ENCODE results near the gene MGAT4B. TPM values are rescaled to one million over a fixed set of nuclear protein-coding genes. Genes with fewer than 3 reads are reported as not detected.

MGAT4B gene
- total and polyA plus RNA-seq, 2 experiments from 2014 or later: 159 to 243 TPM

- H3K36me3 ChIP-seq (replicated peaks; ENCODE audit: insufficient read depth, low read depth): no peaks in the 10 kb centered on the region
These were observed 35.0 kb upstream of the MGAT4B start for GRCh38 chr5:179841621-179842020.

GRCh38 chr5:179840766-179841165 lies 34.1 kb upstream of the MGAT4B start:
- peaks cover 5% of the 10 kb centered on the region for H3K36me3 ChIP-seq (replicated peaks; ENCODE audit: insufficient read depth, low read depth)
- no peak overlapping the region for H3K4me3 ChIP-seq
- no peaks in the 10 kb centered on the region for H3K27me3 ChIP-seq
- H3K79me2 ChIP-seq: no peaks in the 10 kb centered on the region
- no peak for DNase-seq (ENCODE audit: low spot score)
- WGBS (ENCODE audit: low lambda C conversion rate, missing lambda C conversion rate): 93% methylated on average over 17 of the region's 17 CpGs
- H3K9me2 ChIP-seq (replicated peaks; ENCODE audit: insufficient read depth): no peaks in the 10 kb centered on the region
- TF ChIP-seq EZH2phosphoT487 (IDR thresholded peaks at IDR 0.05; ENCODE audit: low read depth, severe bottlenecking, unreplicated experiment) (no peak), EZH2 (IDR thresholded peaks at IDR 0.05; ENCODE audit: borderline replicate concordance) (no peak)
- TF ChIP-seq, protein P1, sequence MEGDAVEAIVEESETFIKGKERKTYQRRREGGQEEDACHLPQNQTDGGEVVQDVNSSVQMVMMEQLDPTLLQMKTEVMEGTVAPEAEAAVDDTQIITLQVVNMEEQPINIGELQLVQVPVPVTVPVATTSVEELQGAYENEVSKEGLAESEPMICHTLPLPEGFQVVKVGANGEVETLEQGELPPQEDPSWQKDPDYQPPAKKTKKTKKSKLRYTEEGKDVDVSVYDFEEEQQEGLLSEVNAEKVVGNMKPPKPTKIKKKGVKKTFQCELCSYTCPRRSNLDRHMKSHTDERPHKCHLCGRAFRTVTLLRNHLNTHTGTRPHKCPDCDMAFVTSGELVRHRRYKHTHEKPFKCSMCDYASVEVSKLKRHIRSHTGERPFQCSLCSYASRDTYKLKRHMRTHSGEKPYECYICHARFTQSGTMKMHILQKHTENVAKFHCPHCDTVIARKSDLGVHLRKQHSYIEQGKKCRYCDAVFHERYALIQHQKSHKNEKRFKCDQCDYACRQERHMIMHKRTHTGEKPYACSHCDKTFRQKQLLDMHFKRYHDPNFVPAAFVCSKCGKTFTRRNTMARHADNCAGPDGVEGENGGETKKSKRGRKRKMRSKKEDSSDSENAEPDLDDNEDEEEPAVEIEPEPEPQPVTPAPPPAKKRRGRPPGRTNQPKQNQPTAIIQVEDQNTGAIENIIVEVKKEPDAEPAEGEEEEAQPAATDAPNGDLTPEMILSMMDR (IDR thresholded peaks at IDR 0.05; ENCODE audit: poor library complexity): no peak
- H3K4me2 ChIP-seq: no peak overlapping the region
- peaks cover 8% of the 10 kb centered on the region for H3K9me3 ChIP-seq (ENCODE audit: low read depth)
- H4K20me1 ChIP-seq (ENCODE audit: insufficient read depth, poor library complexity, severe bottlenecking): peaks cover 9% of the 10 kb centered on the region
- H3K27ac ChIP-seq: no peak overlapping the region
- no peaks in the 10 kb centered on the region for H3K4me1 ChIP-seq (ENCODE audit: insufficient read depth)
- H2AFZ ChIP-seq: no peak overlapping the region

More at GRCh38 chr5:179841621-179842020, 35.0 kb upstream of the MGAT4B start:
- no peaks in the 10 kb centered on the region for H3K4me1 ChIP-seq (ENCODE audit: insufficient read depth)
- H3K4me3 ChIP-seq: no peak overlapping the region
- peaks cover 9% of the 10 kb centered on the region for H4K20me1 ChIP-seq (ENCODE audit: insufficient read depth, poor library complexity, severe bottlenecking)
- no peaks in the 10 kb centered on the region for H3K79me2 ChIP-seq
- H3K9me3 ChIP-seq (ENCODE audit: low read depth): peaks cover 8% of the 10 kb centered on the region
- H3K9me2 ChIP-seq (replicated peaks; ENCODE audit: insufficient read depth): no peaks in the 10 kb centered on the region
- TF ChIP-seq EZH2phosphoT487 (IDR thresholded peaks at IDR 0.05; ENCODE audit: low read depth, severe bottlenecking, unreplicated experiment): no peak
- TF ChIP-seq EZH2 (IDR thresholded peaks at IDR 0.05; ENCODE audit: borderline replicate concordance): no peak
- TF ChIP-seq, protein P1 (IDR thresholded peaks at IDR 0.05; ENCODE audit: poor library complexity): no peak
- H3K27me3 ChIP-seq: no peaks in the 10 kb centered on the region
- H3K27ac ChIP-seq: no peak overlapping the region
- DNase-seq (ENCODE audit: low spot score): no peak
- H2AFZ ChIP-seq: no peak overlapping the region
- H3K4me2 ChIP-seq: no peak overlapping the region
- 98% methylated on average over 9 of the region's 9 CpGs for WGBS (ENCODE audit: low lambda C conversion rate, missing lambda C conversion rate)

GRCh38 chr5:179840321-179840720 lies 33.7 kb upstream of the MGAT4B start:
- Histone ChIP-seq H4K20me1 (ENCODE audit: insufficient read depth, poor library complexity, severe bottlenecking) (peaks cover 9% of the 10 kb centered on the region), H3K36me3 (replicated peaks; ENCODE audit: insufficient read depth, low read depth) (peaks cover 5% of the 10 kb centered on the region), H3K27ac (no peak overlapping the region), H2AFZ (no peak overlapping the region), H3K4me1 (ENCODE audit: insufficient read depth) (no peaks in the 10 kb centered on the region), H3K4me2 (no peak overlapping the region), H3K79me2 (no peaks in the 10 kb centered on the region), H3K27me3 (no peaks in the 10 kb centered on the region), H3K9me2 (replicated peaks; ENCODE audit: insufficient read depth) (no peaks in the 10 kb centered on the region), H3K4me3 (no peak overlapping the region), H3K9me3 (ENCODE audit: low read depth) (peaks cover 8% of the 10 kb centered on the region)
- 93% methylated on average over 11 of the region's 11 CpGs for WGBS (ENCODE audit: low lambda C conversion rate, missing lambda C conversion rate)
- DNase-seq (ENCODE audit: low spot score): no peak
- TF ChIP-seq EZH2phosphoT487 (IDR thresholded peaks at IDR 0.05; ENCODE audit: low read depth, severe bottlenecking, unreplicated experiment): no peak
- no peak for TF ChIP-seq EZH2 (IDR thresholded peaks at IDR 0.05; ENCODE audit: borderline replicate concordance)
- TF ChIP-seq, protein P1 (IDR thresholded peaks at IDR 0.05; ENCODE audit: poor library complexity): no peak

Data from hepatocyte (in vitro differentiated cells).